Measurements from ENCODE around the gene SPANXB1.
"Not testable (repeated sequence)": the region's sequence is repeated elsewhere in the genome, so short reads cannot be mapped to it uniquely, and the experiment has no call there.

The SPANXB1 gene

GRCh38 chrX:141002568-141002967 is at the start of gene SPANXB1:
Gene SPANXB1, plus strand, starts transcription at chrX:141002594. Its CDS starts 100 bp downstream, at chrX:141002694.
- DNase-seq (ENCODE audit: extremely low read depth in 1 of 2, low read depth in 1 of 2) = not testable (repeated sequence)

DNA sequence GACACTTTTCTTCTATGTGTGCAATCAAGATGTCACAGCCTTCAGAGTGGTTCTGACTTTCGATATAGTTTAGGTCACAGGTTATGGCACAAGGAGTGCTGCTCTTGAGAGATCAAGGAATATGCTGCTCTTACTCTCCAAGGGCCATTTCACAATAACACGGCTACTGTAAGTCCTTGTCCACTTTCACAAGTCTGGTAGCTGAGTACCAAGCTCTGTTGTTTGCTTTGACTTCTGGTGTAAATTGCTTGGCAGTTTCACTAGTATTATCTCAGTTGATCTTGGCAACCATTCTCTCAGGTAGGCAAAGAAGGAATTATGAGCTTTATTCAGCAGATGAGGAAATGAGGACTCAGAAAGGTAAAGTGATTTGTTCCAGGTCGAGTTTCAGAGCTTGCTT is 35.4 kb upstream of the SPANXB1 start:
- DNase-seq (ENCODE audit: extremely low read depth in 1 of 2, low read depth in 1 of 2) = no peak

- no peak for DNase-seq (ENCODE audit: extremely low read depth in 1 of 2, low read depth in 1 of 2)
Observed at GRCh38 chrX:140971099-140971795, 31.1 kb upstream of the SPANXB1 start.

GRCh38 chrX:140975472-140975871 is 26.9 kb upstream of the SPANXB1 start:
- DNase-seq (ENCODE audit: extremely low read depth in 1 of 2, low read depth in 1 of 2) = no peak

DNA sequence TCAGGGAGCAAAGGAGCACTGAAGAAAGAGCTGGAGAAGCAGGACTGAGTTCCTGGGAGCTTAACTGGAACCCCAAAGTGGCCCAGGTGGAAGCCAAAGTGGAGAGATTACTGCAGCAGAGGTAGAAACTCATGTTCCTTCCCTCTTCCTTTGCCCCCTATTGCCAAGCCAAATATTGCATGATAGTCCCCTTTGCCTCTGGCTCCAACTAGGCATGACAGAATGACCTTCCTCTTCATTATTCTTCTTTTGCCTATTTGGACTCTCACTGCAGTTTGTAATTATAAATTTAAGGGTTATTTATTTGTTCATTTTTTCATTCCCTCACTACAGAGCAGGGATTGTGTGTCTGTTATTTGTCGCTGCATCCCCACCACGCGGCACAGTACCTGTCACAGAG is 22.1 kb upstream of the SPANXB1 start:
- no peak for DNase-seq (ENCODE audit: extremely low read depth in 1 of 2, low read depth in 1 of 2)

- DNase-seq (ENCODE audit: extremely low read depth in 1 of 2, low read depth in 1 of 2) = no peak
Observed at GRCh38 chrX:140983730-140984129, 18.7 kb upstream of the SPANXB1 start.

DNA sequence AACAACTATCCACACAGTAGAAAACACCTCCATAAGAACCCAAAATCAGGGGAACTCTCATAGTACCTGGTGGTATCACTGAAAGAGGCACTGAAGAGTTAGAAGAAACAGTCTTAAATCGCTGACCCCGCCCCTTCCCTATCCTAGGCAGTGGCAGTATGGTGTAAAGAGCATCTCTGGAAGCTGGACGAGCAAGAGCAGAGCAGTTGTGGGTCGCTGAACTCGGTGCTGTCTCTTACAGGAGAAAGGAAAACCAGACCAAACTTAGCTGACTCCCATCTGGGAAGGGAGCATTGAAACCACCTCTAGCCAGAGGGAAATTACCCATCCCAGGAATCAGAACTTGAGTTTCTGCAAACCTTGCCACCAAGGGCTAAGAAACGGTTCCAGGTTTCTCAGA is 2.8 kb downstream of the SPANXB1 start:
- DNase-seq (ENCODE audit: extremely low read depth in 1 of 2, low read depth in 1 of 2) = not testable (repeated sequence)

- not testable (repeated sequence) for DNase-seq (ENCODE audit: extremely low read depth in 1 of 2, low read depth in 1 of 2)
Observed at GRCh38 chrX:141044246-141044645, 41.9 kb downstream of the SPANXB1 start.

DNA sequence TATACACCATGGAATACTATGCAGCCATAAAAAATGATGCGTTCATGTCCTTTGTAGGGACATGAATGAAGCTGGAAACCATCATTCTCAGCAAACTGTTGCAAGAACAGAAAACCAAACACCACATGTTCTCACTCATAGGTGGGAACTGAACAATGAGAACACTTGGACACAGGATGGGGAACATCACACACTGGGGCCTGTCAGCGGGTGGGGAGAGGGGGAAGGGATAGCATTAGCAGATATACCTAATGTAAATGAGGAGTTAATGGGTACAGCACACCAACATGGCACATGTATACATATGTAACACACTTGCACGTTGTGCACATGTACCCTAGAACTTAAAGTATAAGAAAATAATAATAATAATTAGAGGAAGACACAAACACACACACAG is 47.5 kb downstream of the SPANXB1 start:
- DNase-seq (ENCODE audit: extremely low read depth in 1 of 2, low read depth in 1 of 2) = not testable (repeated sequence)

DNA sequence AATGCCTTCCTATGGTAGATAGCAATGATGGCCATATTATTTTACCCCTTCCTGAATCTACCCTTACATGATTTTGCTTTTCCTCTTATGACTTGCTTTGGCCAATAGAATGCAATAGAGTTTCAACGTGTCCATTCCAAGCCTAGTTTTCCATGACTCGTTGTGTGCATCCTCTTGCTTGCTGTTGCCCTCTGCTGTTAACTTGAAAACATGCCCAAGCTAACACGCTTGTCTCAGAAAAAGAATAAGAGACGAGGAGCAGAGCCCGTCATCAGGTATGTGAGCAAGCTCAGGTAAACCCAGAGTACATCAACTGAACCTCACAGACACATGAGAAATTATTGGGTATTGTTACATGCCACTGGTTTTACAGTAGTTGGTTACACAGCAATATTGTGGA is 49.7 kb downstream of the SPANXB1 start:
- DNase-seq (ENCODE audit: extremely low read depth in 1 of 2, low read depth in 1 of 2) = not testable (repeated sequence)

Measured in stimulated activated CD8-positive, alpha-beta memory T cell treated with anti-CD3 and anti-CD28 coated beads, Interleukin-7, amount 100 ng/mL, for 48 hours (primary cell).